GM18508 (cell line): ENCODE results near the gene RCBTB2.
"Not testable (repeated sequence)": the region's sequence is repeated elsewhere in the genome, so short reads cannot be mapped to it uniquely, and the experiment has no call there.

Source experiments
- ATAC-seq: cut with Tn5 transposase; IDR thresholded peaks from one replicate; pipeline ENCODE4 v1.9.1; 2021; ENCODE audit warnings: moderate number of reproducible peaks; ENCODE audit not compliant: insufficient read depth, unreplicated experiment

The RCBTB2 gene

GRCh38 chr13:48476215-48476614, 56.7 kb downstream of the RCBTB2 start:
- no peak for ATAC-seq

- no peak for ATAC-seq
These were observed 57.6 kb downstream of the RCBTB2 start for GRCh38 chr13:48475230-48475629.

- ATAC-seq, result no peak
These were observed 75.2 kb downstream of the RCBTB2 start for GRCh38 chr13:48457578-48458242.

- ATAC-seq, result no peak
These were observed 76.3 kb downstream of the RCBTB2 start for GRCh38 chr13:48456546-48456945.

- not testable (repeated sequence) for ATAC-seq
These were observed 81.7 kb downstream of the RCBTB2 start for GRCh38 chr13:48451196-48451595.

GRCh38 chr13:48449656-48450055, 83.2 kb downstream of the RCBTB2 start:
- ATAC-seq, result no peak

- no peak for ATAC-seq
These were observed 83.8 kb downstream of the RCBTB2 start for GRCh38 chr13:48448959-48449614.

GRCh38 chr13:48448285-48448958, 84.5 kb downstream of the RCBTB2 start:
- no peak for ATAC-seq

- no peak for ATAC-seq
These were observed 86.4 kb downstream of the RCBTB2 start for GRCh38 chr13:48446464-48446863.

GRCh38 chr13:48443442-48444208, 89.3 kb downstream of the RCBTB2 start:
- no peak for ATAC-seq
